T-helper 17 cell (primary cell): ENCODE data around the gene MAGI1. TPM values are rescaled to one million over a fixed set of nuclear protein-coding genes. Genes with fewer than 3 reads are reported as not detected.

ENCODE experiments used
- ATAC-seq: fragments of 150-1000 bp; cut with Tn5 transposase; 2 replicates; pipeline ENCODE4 v1.10.0; 2021; ENCODE audit warnings: mild to moderate bottlenecking, moderate library complexity
- DNase-seq, 3 donors: peaks; one replicate each; pipeline versions ENCODE4 v3.0.0 to v3.0.0-alpha.2; 2020 to 2021
- H3K9me3 ChIP-seq: one replicate; pipeline ENCODE4 v1.7.0; 2013; ENCODE audit warnings: low read length, mild to moderate bottlenecking; ENCODE audit not compliant: control insufficient read depth, poor library complexity, severe bottlenecking
- H3K27ac Mint-ChIP-seq: one replicate; pipeline ENCODE4 v1.8.0; 2022; ENCODE audit warnings: mild to moderate bottlenecking, moderate library complexity, mixed read lengths
- H3K27me3 Mint-ChIP-seq: one replicate; pipeline ENCODE4 v1.8.0; 2022; ENCODE audit warnings: mixed read lengths
- H3K36me3 Mint-ChIP-seq: one replicate; pipeline ENCODE4 v1.8.0; 2022; ENCODE audit warnings: low read depth, mixed read lengths
- H3K4me1 Mint-ChIP-seq: one replicate; pipeline ENCODE4 v1.8.0; 2022; ENCODE audit warnings: mild to moderate bottlenecking, mixed read lengths
- H3K4me3 Mint-ChIP-seq: one replicate; pipeline ENCODE4 v1.8.0; 2022; ENCODE audit warnings: mild to moderate bottlenecking, moderate library complexity, mixed read lengths
- total RNA-seq, 4 donors: library from RNA in 2 of 4; stranded (reverse) in 2 of 4; gene quantifications; one replicate each; pipeline ENCODE4 v1.2.3 and lab custom pipeline; 2022 to 2026

MAGI1 gene
- total RNA-seq, 2 donors from 2014 or later = not detected

DNA sequence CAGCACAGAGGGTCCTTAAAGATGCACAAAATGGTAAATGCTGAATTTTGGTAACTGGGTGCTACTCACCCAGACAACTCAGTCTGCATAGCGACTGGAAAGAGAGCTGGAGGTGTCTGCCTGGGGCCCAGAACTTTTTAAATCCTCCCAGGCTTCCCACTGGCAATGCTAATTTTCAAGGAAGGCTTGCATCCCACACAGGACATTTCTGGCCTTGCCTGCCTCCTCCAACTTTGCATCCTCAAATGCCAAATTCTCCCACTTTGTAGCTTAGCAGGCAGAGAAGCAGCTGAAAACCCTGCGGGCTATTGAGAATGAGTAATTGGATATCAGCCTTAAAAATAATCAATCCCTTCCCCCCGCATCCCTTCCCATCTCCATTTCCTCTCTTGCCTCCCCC, 694.3 kb downstream of the MAGI1 start:
- no peaks in the 10 kb centered on the region for H3K36me3 Mint-ChIP-seq
- no peak for ATAC-seq
- H3K27me3 Mint-ChIP-seq = no peaks in the 10 kb centered on the region
- peaks cover 1% of the 10 kb centered on the region for H3K9me3 ChIP-seq
- H3K27ac Mint-ChIP-seq = no peak overlapping the region
- DNase-seq = no peak
- H3K4me1 Mint-ChIP-seq = no peaks in the 10 kb centered on the region
- H3K4me3 Mint-ChIP-seq = no peak overlapping the region

DNA sequence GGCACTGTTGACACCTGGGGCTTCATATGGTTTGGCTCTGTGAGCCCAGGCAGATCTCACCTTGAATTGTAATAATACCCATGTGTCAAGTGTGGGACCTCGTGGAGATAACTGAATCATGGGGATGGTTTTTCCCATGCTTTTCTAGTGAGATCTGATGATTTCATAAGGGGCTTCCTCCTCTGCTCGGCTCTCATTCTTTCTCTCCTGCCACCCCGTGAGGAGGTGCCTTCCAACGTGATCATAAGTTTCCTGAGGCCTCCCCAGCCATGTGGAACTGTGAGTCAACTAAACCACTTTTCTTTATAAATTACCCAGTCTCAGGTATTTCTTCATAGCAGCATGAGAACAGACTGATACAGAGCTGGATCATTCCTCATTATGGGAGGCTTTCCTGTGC, 695.0 kb downstream of the MAGI1 start:
- ATAC-seq (no peak), DNase-seq (no peak)
- no peaks in the 10 kb centered on the region for H3K4me1 Mint-ChIP-seq
- H3K4me3 Mint-ChIP-seq = no peak overlapping the region
- no peaks in the 10 kb centered on the region for H3K27me3 Mint-ChIP-seq
- H3K27ac Mint-ChIP-seq = no peak overlapping the region
- no peaks in the 10 kb centered on the region for H3K36me3 Mint-ChIP-seq
- no peaks in the 10 kb centered on the region for H3K9me3 ChIP-seq

DNA sequence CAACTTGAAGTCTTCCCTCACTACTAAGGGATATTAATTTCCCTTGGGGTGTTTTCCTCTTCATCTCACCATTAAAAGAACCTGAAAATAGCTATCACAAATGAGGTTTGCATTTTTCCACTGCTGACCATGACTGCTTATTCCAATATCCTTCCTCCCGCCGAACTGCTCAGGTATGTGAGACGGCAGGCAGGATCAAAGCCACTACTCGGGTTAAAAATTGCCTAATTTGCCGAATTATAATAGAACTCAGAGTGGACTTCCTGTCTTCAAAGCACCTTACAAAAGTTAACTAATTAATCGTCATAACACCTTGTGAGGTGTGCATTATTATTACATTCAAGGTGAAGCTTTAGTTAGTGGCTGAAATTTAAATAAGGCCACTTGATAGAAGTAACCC, 695.7 kb downstream of the MAGI1 start:
- no peaks in the 10 kb centered on the region for H3K4me1 Mint-ChIP-seq
- no peaks in the 10 kb centered on the region for H3K36me3 Mint-ChIP-seq

DNA sequence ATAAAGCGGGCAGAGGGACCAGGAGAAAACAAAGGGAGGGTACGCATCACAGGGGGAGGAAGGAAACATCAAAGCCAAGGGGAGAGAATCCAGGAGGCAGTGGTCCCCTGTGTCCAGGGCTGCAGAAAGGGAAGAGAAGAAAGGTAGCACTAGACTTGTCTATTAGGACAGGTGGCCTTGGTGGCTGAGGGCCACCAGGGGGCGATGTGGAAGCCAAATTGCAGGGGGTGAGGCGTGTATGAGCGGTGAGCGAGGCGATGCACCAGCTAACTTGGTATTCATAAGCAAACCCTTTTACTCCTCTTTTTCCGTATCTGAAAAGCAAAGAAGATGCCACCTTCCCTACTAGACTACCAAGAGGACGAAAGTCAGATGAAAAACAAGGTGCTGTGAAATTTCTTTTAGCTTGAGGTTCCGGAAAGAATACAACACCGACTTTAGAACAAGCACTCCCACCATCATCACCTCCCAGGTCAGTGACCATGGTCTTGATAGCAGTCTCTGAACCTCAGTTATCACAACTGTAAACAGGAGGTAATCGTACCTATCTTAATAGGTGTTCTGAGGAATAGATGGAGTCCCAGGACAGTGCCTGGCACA, 696.5 kb downstream of the MAGI1 start:
- Mint-ChIP-seq H3K36me3 (no peaks in the 10 kb centered on the region), H3K4me3 (no peak overlapping the region), H3K4me1 (no peaks in the 10 kb centered on the region), H3K27me3 (no peaks in the 10 kb centered on the region), H3K27ac (no peak overlapping the region)
- ATAC-seq (no peak), DNase-seq (no peak)
- no peaks in the 10 kb centered on the region for H3K9me3 ChIP-seq

More for the DNA sequence above, 695.7 kb downstream of the MAGI1 start:
- H3K4me3 Mint-ChIP-seq = no peak overlapping the region
- no peak overlapping the region for H3K27ac Mint-ChIP-seq
- H3K9me3 ChIP-seq = no peaks in the 10 kb centered on the region
- DNase-seq (no peak), ATAC-seq (no peak)
- no peaks in the 10 kb centered on the region for H3K27me3 Mint-ChIP-seq

DNA sequence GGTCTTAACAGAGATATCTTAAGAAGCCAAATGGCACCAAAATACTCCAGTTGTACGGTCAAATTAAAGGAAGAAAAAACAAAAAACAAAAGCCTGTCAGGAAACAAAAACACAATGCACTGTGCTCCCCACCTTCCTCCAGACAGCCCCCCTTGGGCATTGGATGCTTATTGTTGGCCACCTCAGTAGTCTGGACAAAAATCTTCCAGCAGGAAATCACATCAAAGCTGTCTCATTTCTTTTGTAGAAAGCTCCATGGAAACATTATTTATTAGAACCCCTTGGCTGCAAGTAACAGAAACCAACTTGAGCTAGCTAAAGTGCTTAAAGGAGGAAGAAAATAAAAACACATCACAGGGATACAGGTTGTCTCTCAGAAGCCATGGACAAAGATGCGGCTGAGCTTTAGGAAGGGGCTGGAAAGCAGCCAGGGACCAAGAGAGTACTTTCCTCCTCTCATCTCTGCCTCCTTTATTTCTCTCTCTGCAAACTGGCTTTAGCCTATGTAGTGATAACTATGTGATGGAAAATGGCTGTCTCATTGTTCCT, 699.5 kb downstream of the MAGI1 start:
- Mint-ChIP-seq H3K36me3 (no peaks in the 10 kb centered on the region), H3K4me1 (no peaks in the 10 kb centered on the region), H3K4me3 (no peak overlapping the region), H3K27me3 (no peaks in the 10 kb centered on the region), H3K27ac (no peak overlapping the region)
- no peaks in the 10 kb centered on the region for H3K9me3 ChIP-seq
- ATAC-seq (no peak), DNase-seq (no peak)

DNA sequence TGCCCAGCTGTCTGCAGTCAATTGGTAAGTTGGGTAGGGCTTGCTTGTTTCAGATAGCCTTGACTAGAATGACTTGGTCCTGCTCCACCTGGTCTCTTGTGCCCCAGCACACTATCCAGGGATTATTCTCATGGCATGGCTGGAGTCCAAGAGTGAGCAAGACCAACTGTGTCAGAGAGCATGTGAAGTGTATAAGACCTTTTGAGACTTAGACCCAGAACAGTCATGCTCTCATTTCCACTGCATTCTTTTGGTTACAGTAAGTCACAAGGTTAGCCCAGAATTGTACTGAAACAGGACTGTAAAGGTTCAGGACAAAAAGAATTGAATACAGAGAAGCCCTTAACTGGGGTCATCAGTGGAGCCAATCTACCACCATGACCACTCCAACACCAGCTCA, 700.1 kb downstream of the MAGI1 start:
- no peak for DNase-seq
- Mint-ChIP-seq H3K27me3 (no peaks in the 10 kb centered on the region), H3K4me1 (no peaks in the 10 kb centered on the region), H3K27ac (no peak overlapping the region), H3K4me3 (no peak overlapping the region), H3K36me3 (no peaks in the 10 kb centered on the region)
- no peaks in the 10 kb centered on the region for H3K9me3 ChIP-seq
- no peak for ATAC-seq

GRCh38 chr3:65335587-65335986, 703.1 kb downstream of the MAGI1 start:
- DNase-seq (no peak), ATAC-seq (no peak)
- no peaks in the 10 kb centered on the region for H3K9me3 ChIP-seq
- Mint-ChIP-seq H3K4me3 (no peak overlapping the region), H3K27me3 (no peaks in the 10 kb centered on the region), H3K36me3 (no peaks in the 10 kb centered on the region), H3K27ac (no peak overlapping the region), H3K4me1 (no peaks in the 10 kb centered on the region)

DNA sequence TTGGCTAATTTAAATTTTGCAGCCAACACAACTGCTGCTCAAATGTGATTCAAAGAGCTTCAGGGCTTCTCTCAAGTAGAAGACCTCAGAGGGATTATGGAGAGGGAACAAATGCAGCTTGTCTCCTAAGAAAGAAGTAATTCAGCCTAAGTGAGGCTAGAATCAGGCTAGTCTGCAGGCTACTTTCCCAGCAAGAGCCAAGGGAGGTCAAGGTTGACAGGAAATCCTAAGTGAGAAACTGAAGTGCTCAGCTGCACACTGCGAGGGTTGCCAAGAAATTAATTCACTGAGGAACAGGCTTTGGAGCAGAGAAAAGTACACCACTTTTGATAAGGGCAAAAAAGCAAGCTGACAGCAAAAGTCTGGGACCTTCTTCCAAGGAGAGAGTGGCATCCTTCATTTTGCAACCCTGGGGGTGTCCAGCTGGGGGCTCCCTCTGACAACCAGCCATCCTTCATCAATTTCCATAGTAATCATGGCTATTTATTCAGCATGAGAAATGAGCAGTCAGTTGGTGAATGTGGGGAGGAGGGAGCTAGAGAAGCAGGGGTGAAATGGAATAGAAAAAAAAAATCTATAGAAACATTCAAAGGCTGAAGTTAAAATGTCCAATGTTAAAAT, 704.6 kb downstream of the MAGI1 start:
- H3K9me3 ChIP-seq = no peaks in the 10 kb centered on the region
- ATAC-seq (no peak), DNase-seq (no peak)
- H3K27me3 Mint-ChIP-seq = no peaks in the 10 kb centered on the region
- no peak overlapping the region for H3K4me3 Mint-ChIP-seq
- H3K36me3 Mint-ChIP-seq = no peaks in the 10 kb centered on the region
- H3K4me1 Mint-ChIP-seq = no peaks in the 10 kb centered on the region
- H3K27ac Mint-ChIP-seq = no peak overlapping the region

GRCh38 chr3:65331730-65332129, 707.0 kb downstream of the MAGI1 start:
- H3K36me3 Mint-ChIP-seq = no peaks in the 10 kb centered on the region
- DNase-seq (no peak), ATAC-seq (no peak)
- no peak overlapping the region for H3K27ac Mint-ChIP-seq
- no peaks in the 10 kb centered on the region for H3K9me3 ChIP-seq
- H3K4me1 Mint-ChIP-seq = no peaks in the 10 kb centered on the region
- no peak overlapping the region for H3K4me3 Mint-ChIP-seq
- no peaks in the 10 kb centered on the region for H3K27me3 Mint-ChIP-seq

DNA sequence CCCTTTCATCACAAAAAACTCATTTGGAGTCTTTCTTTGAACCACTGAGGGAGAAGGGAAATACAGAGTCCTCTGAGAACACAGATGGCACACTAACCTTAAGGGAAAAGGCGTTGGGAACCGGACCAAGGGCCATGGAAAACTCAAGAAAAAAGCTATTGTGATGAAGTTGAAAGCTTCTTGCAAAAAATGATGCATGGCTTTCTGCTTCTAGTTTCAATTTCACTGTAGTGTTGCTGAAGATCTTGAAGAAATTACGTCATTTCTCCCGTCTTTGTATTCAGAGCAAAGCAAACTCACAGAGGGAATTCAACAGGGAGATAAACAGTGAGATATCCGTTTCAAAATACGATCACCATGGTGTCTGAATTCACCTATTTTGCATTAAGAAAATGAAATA, 708.6 kb downstream of the MAGI1 start:
- H3K9me3 ChIP-seq = no peaks in the 10 kb centered on the region
- Mint-ChIP-seq H3K4me1 (no peaks in the 10 kb centered on the region), H3K27me3 (no peaks in the 10 kb centered on the region), H3K27ac (no peak overlapping the region), H3K4me3 (no peak overlapping the region), H3K36me3 (no peaks in the 10 kb centered on the region)
- DNase-seq = no peak
- no peak for ATAC-seq

- DNase-seq = no peak
- no peaks in the 10 kb centered on the region for H3K27me3 Mint-ChIP-seq
- no peaks in the 10 kb centered on the region for H3K36me3 Mint-ChIP-seq
- no peaks in the 10 kb centered on the region for H3K4me1 Mint-ChIP-seq
- no peaks in the 10 kb centered on the region for H3K9me3 ChIP-seq
- H3K4me3 Mint-ChIP-seq = no peak overlapping the region
- no peak overlapping the region for H3K27ac Mint-ChIP-seq
- no peak for ATAC-seq
These were observed 710.6 kb downstream of the MAGI1 start for GRCh38 chr3:65328148-65328547.

DNA sequence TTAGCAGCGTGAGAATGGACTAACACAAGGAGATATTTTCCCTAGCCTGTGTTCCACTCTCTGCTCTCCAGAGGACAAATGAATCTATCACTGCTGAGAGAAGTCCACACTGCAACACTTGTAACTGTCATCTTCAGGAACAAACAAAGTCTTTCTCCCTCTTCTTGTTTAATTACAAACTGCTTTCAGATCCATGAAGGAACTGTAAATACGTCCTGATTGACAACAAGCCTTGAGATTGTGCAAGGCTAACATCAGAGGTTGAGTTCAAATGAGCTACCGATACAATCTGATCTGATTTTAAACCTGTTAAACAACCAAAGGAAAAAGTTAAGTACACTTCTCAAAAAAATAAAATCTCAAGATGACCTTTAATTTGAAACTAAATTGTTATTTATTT, 712.1 kb downstream of the MAGI1 start:
- no peaks in the 10 kb centered on the region for H3K36me3 Mint-ChIP-seq
- H3K27me3 Mint-ChIP-seq = no peaks in the 10 kb centered on the region
- no peak for ATAC-seq
- no peaks in the 10 kb centered on the region for H3K9me3 ChIP-seq
- no peak for DNase-seq
- no peak overlapping the region for H3K27ac Mint-ChIP-seq
- H3K4me1 Mint-ChIP-seq = no peaks in the 10 kb centered on the region
- H3K4me3 Mint-ChIP-seq = no peak overlapping the region

GRCh38 chr3:65322910-65323309, 715.8 kb downstream of the MAGI1 start:
- Mint-ChIP-seq H3K27ac (no peak overlapping the region), H3K4me3 (no peak overlapping the region), H3K36me3 (no peaks in the 10 kb centered on the region), H3K4me1 (no peaks in the 10 kb centered on the region), H3K27me3 (no peaks in the 10 kb centered on the region)
- H3K9me3 ChIP-seq = no peaks in the 10 kb centered on the region
- DNase-seq (no peak), ATAC-seq (no peak)

GRCh38 chr3:65318231-65318630, 720.5 kb downstream of the MAGI1 start:
- no peaks in the 10 kb centered on the region for H3K27me3 Mint-ChIP-seq
- no peak overlapping the region for H3K4me3 Mint-ChIP-seq
- no peak overlapping the region for H3K27ac Mint-ChIP-seq
- DNase-seq = no peak
- no peaks in the 10 kb centered on the region for H3K4me1 Mint-ChIP-seq
- ATAC-seq = no peak
- H3K9me3 ChIP-seq = no peaks in the 10 kb centered on the region
- H3K36me3 Mint-ChIP-seq = no peaks in the 10 kb centered on the region
